NT2/D1 (cell line): ENCODE measurements around the gene OPCML.

ENCODE experiments used
- SUZ12 ChIP-seq: IDR thresholded peaks from 2 replicates; pipeline ENCODE4 v1.6.1; 2011; ENCODE audit not compliant: insufficient read length, insufficient read depth; ENCODE audit errors: extremely low read depth
- YY1 ChIP-seq: IDR thresholded peaks from 2 replicates; pipeline ENCODE4 v1.6.1; 2011; ENCODE audit not compliant: insufficient read length, insufficient read depth
- ZNF274 ChIP-seq: IDR thresholded peaks from 2 replicates; pipeline ENCODE4 v1.6.1; 2011; ENCODE audit warnings: mild to moderate bottlenecking, low read depth, low read length

DNA sequence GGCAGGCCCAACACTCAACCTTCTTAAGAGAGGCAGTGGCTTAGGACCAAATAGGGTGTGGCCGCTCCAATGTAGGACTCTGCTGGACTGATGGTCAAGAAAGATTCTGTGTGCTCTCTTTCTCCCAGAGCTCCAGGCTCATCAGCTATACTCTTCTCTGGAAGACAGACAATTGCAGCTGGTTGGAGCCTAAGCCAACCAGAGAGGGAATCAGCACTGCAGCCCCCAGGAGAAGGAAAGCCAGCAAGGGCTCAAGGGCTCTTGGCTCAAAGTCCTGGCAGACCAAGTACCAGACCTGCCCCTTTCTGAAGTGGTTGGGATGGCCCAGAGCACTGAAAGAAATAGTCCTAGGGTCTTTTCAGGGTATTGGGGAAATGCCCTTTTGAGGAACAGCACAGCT lies 1084.5 kb downstream of the OPCML start:
- no peak for TF ChIP-seq YY1
- no peak for TF ChIP-seq ZNF274
- no peak for TF ChIP-seq SUZ12
